Measurements from ENCODE around the gene TSC22D2.
"Not testable (repeated sequence)": the region's sequence is repeated elsewhere in the genome, so short reads cannot be mapped to it uniquely, and the experiment has no call there.

Gene TSC22D2

DNA sequence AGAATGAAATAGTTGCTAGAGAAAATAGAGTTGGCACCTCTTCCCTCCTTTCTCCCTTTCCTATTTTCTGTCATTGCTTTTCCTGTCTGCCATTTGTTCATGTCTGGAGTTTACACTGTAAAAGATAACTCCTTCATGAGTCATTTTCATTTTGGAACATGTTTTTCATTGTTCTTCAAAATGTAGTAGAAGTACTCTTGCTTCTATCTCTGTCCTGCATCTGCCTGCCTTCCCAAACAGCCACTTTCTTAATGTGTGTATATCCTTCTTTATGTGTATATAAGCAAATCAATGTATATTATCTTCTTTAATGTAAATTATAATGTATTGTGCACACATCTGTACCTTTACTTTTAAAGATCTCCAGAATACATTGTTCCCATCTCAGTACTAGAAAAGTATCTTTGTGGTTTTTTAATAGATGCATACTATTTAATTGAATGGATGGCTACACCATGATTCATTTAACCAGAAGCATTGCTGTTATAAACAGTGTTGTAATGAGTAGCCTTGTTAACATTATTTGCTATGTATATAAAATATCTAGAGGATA, 41.1 kb downstream of the TSC22D2 start:
- DNase-seq, result no peak

DNA sequence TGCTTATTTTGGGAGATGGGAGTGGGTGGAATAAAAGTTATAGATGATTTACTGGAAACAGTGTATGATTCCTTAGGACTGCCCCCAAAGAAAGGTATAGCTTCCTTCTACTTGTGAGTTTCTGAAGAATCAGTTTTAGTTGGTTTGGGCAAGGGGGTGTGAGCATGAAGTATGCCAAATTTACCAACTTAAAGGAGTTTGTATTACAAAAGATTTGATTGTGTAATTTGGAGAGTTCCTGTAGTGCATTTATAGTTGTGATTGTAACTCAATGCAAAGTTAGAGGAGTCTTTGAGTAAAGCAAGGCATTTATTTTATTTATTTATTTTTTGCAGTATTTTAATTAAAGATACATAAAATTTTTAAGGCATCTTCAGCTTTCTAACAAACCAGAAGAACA, 42.8 kb downstream of the TSC22D2 start:
- no peak for DNase-seq

DNA sequence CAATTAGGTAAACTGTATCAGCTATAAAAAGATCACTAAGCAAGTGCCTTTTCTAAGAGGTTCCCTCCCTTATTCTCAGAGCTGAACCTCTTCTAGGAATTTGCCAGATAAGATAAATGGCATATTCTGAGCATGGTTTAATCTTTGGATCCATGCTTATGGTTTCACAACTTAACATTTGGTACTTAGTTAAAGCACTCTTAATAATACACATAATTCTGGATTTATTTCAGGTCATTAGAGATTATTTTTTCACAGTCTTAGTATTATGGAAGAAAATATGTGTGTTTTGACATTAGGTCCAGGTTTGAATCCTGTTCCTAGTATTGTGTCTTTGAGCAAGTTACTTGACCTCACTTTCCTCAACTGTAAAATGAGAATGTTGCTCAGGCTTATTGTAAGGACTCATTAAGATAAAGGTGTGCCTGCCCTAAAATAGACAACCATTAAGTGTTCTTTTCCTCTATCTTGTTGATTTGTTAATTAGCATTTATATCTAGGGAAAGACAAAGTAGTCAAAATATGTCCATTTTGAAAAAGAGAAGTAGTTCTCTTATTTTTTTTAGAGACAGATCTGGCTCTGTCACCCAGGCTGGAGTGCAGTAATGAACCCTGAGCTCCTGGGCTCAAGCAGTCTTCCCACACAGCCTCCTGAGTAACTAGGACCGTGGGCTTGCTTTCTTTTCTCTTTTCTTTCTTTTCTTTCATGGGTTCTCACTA, 43.4 kb downstream of the TSC22D2 start:
- DNase-seq, result no peak

DNA sequence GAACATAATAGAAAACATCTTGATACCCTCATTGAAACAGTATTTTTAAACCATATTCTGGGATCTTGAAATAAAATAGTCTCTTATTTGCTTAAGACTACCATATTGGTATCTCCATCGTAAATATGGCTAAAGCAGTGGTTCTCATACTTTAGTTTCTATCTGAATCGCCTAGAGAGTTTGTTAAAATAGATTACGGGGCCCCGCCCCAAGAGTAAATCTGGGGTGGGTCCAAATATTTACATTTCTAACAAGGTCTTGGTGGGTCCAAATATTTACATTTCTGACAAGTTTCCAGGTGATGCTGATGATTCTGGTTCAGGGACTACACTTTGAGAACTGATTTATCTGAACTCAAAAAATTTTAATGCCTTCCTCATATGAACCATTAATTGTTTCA, 45.3 kb downstream of the TSC22D2 start:
- no peak for DNase-seq

DNA sequence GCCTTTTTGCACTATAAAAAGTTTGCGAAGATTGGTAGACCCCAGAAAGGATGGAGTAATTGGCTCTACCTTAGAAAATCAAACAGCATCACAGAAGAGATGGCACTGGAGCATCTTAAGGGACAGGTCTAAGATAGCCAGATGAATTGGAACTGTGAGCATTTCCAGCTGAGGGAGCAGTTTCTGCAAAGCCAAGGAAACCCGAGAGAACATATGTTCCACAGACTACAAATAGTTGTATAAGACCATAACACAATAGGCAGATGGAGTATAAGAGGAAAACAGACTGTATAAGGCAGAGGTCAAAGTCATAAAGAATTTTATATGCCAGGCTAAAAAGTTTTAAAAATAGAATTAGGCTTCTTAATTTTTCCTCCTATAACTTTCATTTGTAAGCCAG, 46.0 kb downstream of the TSC22D2 start:
- DNase-seq, result no peak

DNA sequence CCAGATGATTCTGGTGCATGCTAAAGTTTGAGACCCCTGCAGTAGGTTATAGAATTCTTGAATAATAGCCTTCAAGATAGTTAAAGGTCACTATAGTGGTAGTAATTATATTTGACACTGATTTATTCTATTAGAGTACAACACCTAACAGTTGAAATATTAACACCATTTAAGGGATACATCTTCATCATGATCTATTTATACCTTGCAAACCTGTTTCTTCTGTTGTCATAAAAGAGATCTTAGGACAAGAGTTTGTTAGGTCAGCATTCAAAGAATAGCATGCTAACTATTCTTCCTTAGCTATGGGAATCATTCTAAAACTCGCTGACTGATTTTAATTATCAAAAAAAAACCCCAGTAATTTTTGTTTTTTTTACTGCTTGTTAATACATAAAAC, 46.5 kb downstream of the TSC22D2 start:
- no peak for DNase-seq

DNA sequence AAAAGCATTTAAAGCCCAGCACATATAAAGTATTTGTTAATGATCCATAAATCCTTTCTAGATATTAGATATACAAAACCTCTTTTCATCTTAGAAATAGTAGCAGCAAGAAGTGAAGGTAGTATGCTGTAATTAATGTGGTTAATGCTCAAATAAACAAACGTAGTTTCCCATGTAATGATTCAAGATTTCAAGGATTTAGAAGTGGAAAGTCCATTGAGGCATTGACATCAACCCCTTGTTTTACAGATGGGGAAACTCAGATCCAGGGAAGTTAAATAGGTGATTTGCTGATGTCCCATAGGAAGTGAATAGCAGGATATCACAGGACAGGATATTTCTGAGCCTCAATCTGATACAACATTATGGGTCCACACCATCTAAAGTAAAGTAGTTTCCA, 47.2 kb downstream of the TSC22D2 start:
- no peak for DNase-seq

DNA sequence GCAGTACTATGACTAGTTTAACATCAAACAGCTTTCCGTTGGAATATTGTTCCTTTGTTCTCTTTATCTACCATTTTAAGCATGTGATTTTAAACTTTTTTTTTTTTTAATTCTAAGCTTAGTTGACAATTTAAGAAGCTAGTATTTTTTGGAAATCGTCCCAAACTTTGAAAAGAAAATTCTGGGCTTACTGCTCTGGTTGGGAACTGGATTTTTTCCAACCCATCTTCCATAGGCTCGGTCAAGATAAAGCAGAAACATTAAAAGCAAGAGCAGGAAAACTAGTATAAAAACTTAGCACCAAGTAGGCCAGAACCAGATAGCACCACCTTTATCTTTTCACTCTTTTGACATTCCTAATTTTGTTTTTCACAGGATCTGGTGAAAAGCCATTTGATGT, 49.9 kb downstream of the TSC22D2 start:
- no peak for DNase-seq

DNA sequence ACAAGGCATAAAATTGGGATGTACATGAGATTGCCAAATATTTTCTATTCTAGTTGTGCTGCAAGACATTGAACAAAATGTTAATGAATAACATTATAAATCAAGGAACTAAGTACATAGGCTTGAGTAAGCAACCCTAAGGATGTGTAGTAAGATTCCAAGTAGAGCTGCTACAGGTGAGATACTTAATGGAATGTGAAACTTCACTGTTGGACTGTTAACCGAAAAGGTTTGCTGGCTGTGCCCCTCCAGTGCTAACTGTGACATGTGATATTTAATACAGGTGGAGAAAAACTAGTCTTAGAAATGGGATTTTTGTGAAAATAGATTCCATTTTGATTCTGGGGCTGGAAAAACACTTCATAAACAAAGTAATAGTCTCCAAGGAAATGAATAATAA, 52.4 kb downstream of the TSC22D2 start:
- DNase-seq, result no peak

DNA sequence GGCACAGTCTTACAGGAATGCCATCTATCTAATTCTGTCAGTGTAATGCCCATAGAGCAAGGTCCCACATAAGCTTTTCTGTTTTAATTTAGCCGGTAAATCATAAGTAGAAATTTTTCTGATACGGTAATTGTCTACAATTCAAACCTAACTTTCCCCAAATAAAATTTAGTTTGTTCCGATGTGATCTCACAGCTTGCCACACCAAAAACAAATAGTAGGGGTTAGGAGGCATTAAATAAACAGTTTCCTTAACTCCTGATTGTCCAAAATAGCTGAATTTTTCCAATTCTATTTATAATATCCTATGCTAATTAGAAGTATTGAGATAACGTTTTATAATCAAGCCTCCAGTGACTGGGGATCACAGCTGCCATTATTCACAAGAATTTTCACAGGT, 53.3 kb downstream of the TSC22D2 start:
- no peak for DNase-seq

DNA sequence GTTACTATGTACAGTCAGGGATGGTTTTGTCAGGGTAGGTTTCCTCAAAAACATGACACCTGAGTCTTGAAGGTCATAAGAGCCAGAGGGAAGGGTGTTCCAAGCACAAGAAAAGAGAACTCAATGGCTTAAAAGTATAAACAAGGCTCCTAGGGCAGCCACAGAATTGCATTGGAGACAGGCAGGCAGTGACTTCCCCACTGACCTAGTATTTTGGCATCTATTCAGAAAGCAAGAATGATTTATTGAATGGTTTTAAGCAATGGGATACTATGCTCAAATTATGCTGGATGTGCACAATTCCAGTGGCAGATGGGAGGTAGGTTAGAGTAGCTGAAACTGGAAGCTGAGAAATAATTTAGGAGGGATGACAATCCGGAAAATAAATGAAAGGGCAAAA, 54.0 kb downstream of the TSC22D2 start:
- peak; percentile 73 for DNase-seq

DNA sequence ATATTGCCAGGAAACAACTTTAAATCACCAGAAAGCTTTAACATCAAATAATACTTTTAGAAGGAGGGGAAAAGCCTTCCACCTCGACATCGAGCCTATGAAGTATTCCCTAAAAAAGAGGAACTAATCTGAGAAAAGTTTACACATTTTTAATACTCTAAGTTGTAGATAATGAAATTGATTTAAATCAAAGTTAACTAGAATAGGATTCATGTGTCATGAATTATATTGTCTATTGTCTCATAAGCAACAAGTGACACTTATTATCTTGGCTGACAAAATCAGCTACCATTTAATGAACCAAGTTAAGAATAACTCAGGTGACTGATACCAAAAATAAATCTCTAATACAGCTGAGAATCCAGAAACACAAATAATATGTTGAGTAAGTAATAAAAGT, 56.6 kb downstream of the TSC22D2 start:
- DNase-seq, result no peak

DNA sequence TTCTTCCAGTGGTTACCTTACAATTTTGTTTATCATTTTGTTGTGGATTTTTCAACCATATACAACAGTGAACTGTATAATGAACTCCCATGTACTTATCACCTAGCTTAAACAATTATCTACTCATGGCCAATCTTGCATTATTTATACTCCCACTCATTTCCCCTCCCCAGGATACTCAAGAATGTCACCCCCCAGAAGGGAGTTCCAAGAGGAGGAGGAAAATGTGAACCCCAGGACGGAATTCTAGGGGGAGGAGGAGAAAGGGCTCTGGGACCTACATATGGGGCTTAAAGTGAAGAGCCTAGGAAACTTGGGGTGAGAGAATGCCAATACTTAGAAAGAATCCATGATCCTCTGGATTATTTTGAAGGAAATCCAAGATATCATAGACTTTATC, 59.3 kb downstream of the TSC22D2 start:
- no peak for DNase-seq

DNA sequence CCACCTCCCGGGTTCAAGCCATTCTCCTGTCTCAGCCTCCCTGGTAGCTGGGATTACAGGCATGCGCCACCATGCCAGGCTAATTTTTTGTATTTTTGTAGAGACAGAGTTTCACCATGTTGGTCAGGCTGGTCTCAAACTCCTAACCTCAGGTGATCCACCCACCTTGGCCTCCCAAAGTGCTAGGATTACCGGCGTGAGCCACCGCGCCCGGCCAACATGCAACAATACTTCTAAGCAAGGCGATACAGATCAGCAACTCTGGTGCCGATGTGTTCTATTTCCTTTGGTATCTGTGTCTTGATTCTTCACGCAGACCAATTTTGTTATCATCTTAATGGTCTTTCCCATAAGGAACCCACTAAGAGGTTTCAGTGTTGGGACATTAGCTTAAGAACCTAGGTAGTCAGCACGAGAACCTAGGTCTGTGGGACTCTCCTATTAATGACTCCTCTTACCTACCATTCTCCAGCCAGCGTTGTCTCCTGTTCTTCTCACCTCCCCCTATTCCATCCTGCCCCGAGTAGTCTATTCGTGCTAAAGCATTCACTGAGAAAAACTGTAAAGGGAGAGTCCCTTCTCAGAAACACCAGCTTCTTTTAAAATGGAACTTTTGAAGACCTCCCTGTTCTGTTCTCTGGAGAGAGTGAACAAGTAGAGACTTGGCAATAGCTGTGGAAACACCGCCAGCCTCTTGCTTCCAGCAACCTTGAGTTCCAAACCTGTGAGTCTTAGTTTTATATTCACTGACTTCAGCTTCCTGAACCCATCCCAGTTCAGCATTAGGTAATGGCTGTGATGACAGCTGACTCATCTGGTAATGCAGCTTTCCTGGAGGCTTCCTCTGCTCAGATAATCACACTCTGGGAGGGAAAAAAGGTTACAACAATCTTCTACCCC, 61.2 kb downstream of the TSC22D2 start:
- DNase-seq, result peak; percentile 29

DNA sequence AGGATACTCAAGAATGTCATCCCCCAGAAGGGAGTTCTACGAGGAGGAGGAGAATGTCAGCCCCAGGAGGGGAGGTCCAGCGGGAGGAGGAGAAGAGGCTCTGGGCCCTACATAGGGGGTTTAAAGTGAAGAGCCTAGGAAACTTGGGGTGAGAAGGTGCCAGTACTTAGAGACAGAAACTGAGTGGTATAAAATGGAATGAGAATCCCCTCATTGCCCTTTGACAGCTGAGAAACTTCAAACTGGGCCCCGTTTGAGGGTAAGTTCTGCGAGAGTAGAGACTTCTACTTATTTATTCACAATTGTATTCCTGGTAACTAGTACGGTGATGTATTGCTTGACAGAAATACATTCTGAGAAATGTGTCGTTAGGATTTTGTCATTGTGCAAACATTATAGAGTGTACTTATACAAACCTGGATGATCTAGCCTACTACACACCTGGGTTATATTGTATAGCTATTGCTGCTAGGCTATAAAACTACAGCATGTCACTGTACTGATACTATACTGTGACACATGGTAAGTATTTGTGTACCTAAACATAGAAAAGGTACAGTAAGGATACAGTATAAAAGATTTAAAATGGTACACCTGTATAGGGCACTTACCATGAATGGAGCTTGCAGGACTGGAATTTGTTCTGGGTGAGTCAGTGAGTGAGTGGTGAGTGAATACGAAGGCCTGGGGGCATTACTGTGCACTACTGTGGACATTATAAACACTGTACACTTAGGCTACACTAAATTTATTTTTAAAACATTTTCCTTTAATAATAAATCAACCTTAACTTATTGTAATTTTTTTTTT, 62.0 kb downstream of the TSC22D2 start:
- DNase-seq, result no peak

DNA sequence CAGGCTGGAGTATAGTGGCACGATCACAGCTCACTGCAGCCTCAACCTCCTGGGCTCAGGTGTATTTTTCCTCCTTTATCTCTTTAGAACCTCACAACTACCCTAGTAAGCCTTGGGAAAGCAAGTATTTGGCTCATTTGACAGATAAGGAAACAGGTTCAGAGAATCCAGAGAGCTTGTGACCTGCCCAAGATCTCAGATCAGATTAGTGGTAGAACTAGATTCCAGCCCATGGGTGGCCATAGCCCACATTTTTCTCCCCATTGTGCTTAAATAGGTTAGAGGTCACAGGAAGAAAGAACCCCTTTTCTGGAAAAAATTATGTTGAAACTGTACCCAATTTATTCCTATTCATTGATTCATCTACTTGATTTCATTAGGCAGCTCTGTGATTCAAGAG, 64.3 kb downstream of the TSC22D2 start:
- DNase-seq, result no peak

DNA sequence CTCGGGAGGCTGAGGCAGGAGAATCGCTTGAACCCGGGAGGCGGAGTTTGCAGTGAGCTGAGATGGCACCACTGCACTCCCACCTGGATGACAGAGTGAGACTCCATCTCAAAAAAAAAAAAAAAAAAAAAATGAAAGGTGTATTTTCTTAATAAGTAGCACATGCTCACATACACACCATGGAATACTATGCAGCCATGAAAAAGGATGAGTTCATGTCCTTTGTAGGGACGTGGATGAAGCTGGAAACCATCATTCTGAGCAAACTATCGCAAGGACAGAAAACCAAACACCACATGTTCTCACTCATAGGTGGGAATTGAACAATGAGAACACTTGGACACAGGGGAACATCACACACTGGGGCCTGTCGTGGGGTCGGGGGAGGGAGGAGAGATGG, 65.1 kb downstream of the TSC22D2 start:
- DNase-seq, result not testable (repeated sequence)

DNA sequence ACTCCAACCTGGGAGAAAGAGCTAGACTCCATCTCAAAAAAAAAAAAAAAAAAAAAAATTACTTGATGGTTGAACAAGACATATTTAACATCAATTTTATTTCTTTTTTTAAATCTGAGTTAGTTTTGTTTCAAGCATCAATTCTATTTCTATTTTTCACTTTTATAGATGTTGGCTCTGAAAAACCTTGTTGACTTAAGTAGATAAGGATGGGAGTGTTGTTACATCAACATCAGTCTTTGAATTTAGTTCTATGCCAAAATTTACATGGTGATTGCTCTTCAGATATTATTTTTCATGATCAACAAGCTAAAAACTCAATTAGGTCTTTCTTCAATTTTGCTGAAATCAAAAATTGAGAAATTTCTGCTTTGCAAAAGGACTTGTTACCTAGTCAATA, 71.3 kb downstream of the TSC22D2 start:
- no peak for DNase-seq

DNA sequence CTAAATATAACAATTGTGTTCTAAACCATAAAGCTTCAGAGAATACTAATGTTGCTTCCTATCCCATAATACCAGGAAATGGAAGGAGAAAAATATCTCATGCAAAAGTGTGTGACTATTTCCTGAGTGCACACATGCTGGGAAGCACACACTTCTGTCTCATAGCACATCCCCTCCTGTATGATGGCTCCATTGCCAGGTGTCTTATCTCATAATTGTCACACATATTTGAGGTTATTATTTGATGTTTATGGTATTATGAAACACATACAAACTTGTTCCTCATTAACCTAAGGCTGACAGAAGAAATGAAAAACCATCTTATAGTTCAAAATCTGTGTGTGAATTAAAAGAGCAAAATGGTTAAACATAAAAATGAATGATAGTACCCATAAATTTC, 72.8 kb downstream of the TSC22D2 start:
- no peak for DNase-seq

DNA sequence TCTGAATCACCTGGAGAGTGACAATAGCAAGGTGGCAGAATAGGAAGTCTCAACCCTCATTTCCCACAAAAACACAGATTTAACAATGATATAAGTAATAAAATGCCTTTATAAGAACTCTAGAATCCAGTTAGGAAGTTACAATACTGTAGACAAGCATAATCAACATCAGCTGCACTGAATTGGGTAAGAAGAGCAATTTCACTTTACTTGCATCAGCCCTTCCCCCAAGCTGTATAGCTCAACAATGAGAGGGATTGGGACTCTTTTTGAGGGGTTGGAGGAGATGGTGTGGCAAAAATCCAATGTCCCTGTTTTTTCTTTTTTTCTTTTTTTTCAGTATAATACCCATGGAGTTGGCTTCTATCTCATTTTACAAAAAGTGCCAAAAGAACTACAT, 75.1 kb downstream of the TSC22D2 start:
- DNase-seq, result no peak

DNA sequence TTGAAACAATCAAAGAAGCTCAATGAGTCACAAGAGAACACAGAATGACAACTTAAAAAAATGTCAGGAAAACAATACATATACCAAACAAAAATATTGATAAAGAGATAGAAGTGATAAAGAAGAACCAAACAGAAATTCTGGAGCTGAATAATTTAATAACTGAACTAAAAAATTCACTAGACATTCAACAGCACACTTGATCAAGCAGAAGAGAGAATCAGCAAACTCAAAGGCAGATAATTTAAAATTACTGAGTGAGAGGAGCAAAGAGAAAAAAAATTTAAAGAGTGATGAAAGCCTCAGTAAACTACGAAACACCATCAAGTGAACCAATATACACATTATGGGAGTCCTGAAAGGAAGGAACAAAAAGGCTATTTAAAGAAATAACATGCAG, 76.3 kb downstream of the TSC22D2 start:
- DNase-seq, result no peak

DNA sequence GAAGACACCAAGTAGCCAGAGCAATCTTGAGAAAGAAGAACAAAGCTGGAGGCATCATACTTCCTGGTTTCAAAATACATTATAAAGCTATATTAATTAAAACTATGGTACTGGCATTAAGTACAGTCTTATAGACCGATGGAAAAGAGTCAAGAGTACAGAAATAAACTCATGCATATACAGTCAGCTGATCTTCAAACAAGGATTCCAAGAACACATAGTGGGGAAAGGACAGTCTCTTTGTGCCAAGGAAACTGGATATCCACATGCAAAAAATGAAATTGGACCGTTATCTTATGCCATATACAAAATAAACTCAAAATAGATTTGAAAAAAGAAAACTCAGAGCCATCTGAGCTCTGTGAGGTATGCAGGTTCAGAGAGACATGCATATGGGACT, 80.8 kb downstream of the TSC22D2 start:
- no peak for DNase-seq

DNA sequence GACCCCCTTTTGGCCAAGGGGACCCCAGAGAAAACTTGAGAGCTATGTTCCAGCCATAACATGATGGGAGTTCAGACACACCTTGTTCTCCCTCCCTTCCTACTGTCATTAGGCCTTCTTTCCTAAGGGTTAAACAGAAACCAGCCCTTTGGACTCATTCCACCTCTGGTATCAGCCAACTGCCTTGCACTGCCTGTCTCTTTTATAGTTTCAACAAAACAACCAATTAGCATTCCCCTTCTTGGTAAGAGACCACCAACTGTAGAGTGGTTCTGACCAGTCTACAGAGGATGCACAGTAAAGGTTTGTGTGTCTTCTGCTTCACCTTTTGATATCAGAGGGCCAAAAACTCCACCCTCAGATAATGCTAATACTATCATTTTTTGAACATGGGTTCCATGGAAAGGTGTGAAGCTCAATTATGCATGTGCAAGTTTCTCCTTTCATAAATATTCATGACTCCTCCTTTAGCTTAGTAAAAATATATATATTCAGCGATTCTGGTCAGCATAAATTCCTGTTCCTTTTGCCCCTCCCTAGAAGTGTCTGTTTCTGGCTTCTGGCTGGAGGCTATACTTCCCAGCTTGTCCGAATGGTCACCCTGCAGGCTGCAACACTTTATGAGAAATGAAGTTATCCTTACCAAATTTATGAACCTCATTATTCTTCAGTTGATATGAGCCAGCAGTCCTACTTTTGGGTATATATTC, 82.3 kb downstream of the TSC22D2 start:
- no peak for DNase-seq

Measured in NCI-H446 treated with DMSO at 0.1 percent for 48 hours (cell line).